Measurements from ENCODE around the gene HEBP2.

DNA sequence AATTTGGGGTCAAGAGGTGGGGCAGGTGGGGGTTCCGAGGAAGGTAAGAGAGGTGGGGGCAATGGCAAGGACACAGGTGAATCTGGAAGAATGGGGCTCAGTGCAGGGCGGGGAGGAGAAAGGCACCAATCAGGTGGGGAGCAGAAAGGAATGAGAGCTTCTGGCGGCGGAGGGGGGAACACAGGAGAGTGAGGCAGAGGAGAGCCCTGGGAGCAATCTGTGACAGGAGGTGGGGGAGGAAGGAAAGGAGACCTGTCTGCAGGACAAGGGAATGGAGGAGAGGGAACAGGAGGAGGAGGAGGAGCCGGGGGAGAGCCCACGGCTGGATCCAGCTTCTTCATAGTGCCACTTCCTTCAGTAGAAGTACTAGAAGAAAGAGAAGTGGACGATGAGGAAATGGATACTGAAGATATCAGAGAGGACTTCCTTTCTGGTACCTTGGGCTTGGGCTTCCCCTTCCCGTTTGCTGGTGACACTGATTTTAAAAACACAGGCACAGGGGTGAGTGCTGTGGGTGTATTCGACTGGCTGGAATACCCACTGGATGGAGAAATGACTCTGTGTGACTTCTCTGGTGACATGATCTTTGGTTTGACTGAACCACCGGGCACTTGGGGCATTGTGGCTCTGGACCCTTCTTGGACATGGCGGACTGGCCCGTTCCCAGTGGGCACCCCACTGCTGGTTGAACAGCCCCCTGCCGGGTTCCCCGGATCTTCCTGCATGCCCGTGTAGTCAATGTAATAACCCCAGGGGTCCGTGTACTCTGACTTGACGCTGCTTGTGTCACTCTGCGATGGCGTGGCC, 27.4 kb downstream of the HEBP2 start:
- TF ChIP-seq EZH2 (IDR thresholded peaks at IDR 0.05) (no peak), POLR2AphosphoS5 (IDR thresholded peaks at IDR 0.05; ENCODE audit: borderline replicate concordance, low read depth, low read length) (no peak)

Measured in SK-N-MC (cell line).